ENCODE data around the gene LILRB5. TPM values are rescaled to one million over a fixed set of nuclear protein-coding genes. Genes with fewer than 3 reads are reported as not detected.

The LILRB5 gene
- total RNA-seq, 2 experiments from 2014 or later, result not detected

DNA sequence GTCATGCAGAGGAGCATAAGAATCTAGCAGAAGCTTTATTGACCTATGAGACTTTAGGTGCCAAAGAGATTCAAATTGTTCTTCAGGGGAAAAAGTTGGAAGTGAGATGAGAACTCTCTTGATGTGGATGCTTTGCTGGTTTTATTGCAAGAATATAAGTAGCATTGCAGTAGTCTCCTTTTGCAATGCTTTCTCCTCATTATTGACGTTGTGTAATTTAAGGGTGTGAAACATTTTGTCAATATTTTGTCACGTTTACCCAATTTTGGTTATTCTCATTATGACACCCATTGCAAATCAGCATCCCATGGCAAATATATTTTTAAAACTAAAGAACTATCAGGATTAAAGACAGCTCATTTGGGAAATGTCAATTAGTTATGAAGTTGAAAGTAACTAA lies 11.9 kb upstream of the LILRB5 start:
- H3K27me3 Mint-ChIP-seq, result peaks cover 15% of the 10 kb centered on the region
- H3K9me3 Mint-ChIP-seq, result no peaks in the 10 kb centered on the region
- ChIA-PET POLR2A (no interaction called here), CTCF (interaction anchor here (1.4 to 1.5 kb wide), 2 partner anchors 9 to 245 kb away, joined by 3 read pairs; no protein-coding TSS in a partner anchor)
- no peaks in the 10 kb centered on the region for H3K36me3 Mint-ChIP-seq (ENCODE audit: low read depth)
- DNase-seq (no peak), ATAC-seq (no peak)
- intact Hi-C loops (cut with micrococcal nuclease), result no loop called here
- TF ChIP-seq, protein P1, sequence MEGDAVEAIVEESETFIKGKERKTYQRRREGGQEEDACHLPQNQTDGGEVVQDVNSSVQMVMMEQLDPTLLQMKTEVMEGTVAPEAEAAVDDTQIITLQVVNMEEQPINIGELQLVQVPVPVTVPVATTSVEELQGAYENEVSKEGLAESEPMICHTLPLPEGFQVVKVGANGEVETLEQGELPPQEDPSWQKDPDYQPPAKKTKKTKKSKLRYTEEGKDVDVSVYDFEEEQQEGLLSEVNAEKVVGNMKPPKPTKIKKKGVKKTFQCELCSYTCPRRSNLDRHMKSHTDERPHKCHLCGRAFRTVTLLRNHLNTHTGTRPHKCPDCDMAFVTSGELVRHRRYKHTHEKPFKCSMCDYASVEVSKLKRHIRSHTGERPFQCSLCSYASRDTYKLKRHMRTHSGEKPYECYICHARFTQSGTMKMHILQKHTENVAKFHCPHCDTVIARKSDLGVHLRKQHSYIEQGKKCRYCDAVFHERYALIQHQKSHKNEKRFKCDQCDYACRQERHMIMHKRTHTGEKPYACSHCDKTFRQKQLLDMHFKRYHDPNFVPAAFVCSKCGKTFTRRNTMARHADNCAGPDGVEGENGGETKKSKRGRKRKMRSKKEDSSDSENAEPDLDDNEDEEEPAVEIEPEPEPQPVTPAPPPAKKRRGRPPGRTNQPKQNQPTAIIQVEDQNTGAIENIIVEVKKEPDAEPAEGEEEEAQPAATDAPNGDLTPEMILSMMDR (IDR thresholded peaks at IDR 0.05), result no peak
- H3K4me3 Mint-ChIP-seq, result no peak overlapping the region
- H3K4me1 Mint-ChIP-seq (ENCODE audit: low read depth), result no peaks in the 10 kb centered on the region
- H3K27ac Mint-ChIP-seq, result no peak overlapping the region

DNA sequence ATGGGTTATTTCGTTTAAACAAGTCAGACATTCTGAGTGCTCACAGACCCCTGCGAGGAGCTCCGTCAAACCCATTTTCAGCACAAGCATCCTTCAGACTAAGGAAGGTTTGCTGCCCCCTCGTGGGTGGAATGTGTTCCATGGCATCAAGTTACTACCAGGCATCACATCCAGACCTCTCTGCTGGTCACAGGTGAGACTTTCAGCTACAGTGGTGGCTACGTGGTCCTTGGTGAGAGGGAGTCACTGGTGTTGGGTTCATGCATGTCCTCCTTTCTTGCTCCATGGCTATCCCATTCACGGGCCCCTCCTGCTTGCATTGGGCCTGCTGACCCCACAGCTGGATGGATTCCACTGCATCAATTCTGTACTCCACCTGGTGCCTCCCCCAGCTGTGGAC lies 9.1 kb upstream of the LILRB5 start:
- peaks cover 11% of the 10 kb centered on the region for H3K27me3 Mint-ChIP-seq
- no peaks in the 10 kb centered on the region for H3K9me3 Mint-ChIP-seq
- ChIA-PET CTCF (interaction anchor here (0.6 to 1.8 kb wide), 37 partner anchors 9 to 473 kb away, joined by 3 to 12 read pairs (median 4); partner anchors contain the start of genes LILRB5, MBOAT7, PRPF31 and TFPT), POLR2A (interaction anchor here (0.8 to 1.7 kb wide), 2 partner anchors 57 to 183 kb away, joined by 3 to 4 read pairs; partner anchors contain the start of gene LENG8)
- H3K4me1 Mint-ChIP-seq (ENCODE audit: low read depth), result no peaks in the 10 kb centered on the region
- no peaks in the 10 kb centered on the region for H3K36me3 Mint-ChIP-seq (ENCODE audit: low read depth)
- TF ChIP-seq, protein P1 (IDR thresholded peaks at IDR 0.05), result peak; percentile 80
- H3K4me3 Mint-ChIP-seq, result no peak overlapping the region
- ATAC-seq (peak; percentile 76), DNase-seq (peak; percentile 91)
- H3K27ac Mint-ChIP-seq, result no peak overlapping the region
- intact Hi-C loops (cut with micrococcal nuclease), result no loop called here

DNA sequence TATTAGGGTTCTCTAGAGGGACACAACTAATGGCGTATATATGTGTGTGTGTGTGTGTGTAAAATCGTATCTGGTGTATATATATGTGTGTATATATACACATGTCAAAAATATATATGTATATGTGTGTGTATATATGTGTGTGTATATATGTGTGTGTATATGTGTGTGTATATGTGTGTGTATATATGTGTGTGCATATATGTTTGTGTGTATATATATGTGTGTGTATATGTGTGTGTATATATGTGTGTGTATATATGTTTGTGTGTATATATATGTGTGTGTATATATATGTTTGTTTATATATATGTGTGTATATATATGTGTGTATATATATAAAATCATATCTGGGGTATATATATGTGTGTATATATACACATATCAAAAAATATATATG lies 5.4 kb upstream of the LILRB5 start:
- TF ChIP-seq, protein P1 (IDR thresholded peaks at IDR 0.05), result no peak
- Mint-ChIP-seq H3K4me1 (ENCODE audit: low read depth) (no peaks in the 10 kb centered on the region), H3K27me3 (peaks cover 3% of the 10 kb centered on the region), H3K9me3 (no peaks in the 10 kb centered on the region), H3K36me3 (ENCODE audit: low read depth) (no peaks in the 10 kb centered on the region), H3K4me3 (no peak overlapping the region), H3K27ac (no peak overlapping the region)
- no peak for ATAC-seq
- intact Hi-C loops (cut with micrococcal nuclease), result no loop called here
- ChIA-PET POLR2A (no interaction called here), CTCF (no interaction called here)
- no peak for DNase-seq

DNA sequence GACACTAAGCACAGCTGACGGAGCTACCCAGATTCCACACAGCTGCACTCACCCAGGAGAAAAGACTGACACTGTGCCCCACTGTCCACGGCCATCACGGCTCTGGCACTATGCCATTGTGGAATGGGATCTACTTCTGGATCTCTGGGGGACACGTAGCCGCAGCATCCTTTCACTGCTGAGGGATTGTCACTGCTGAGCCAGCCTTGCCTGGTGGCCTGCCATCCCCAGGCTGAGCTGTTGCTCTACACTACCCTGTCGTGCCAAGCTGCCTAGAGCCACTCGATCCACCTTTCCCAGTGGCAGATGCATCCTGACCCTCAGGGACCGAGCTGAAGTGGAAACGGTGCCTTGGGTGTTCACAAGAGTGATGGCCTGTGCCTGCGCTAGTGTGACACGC lies 5.0 kb upstream of the LILRB5 start:
- H3K4me3 Mint-ChIP-seq, result no peak overlapping the region
- no peaks in the 10 kb centered on the region for H3K9me3 Mint-ChIP-seq
- intact Hi-C loops (cut with micrococcal nuclease), result no loop called here
- no peaks in the 10 kb centered on the region for H3K36me3 Mint-ChIP-seq (ENCODE audit: low read depth)
- DNase-seq (no peak), ATAC-seq (no peak)
- ChIA-PET POLR2A (no interaction called here), CTCF (interaction anchor here (1.5 kb wide), 1 partner anchor 128 kb away, joined by 3 read pairs; no protein-coding TSS in a partner anchor)
- H3K27ac Mint-ChIP-seq, result no peak overlapping the region
- no peaks in the 10 kb centered on the region for H3K4me1 Mint-ChIP-seq (ENCODE audit: low read depth)
- TF ChIP-seq, protein P1 (IDR thresholded peaks at IDR 0.05), result no peak
- peaks cover 5% of the 10 kb centered on the region for H3K27me3 Mint-ChIP-seq

DNA sequence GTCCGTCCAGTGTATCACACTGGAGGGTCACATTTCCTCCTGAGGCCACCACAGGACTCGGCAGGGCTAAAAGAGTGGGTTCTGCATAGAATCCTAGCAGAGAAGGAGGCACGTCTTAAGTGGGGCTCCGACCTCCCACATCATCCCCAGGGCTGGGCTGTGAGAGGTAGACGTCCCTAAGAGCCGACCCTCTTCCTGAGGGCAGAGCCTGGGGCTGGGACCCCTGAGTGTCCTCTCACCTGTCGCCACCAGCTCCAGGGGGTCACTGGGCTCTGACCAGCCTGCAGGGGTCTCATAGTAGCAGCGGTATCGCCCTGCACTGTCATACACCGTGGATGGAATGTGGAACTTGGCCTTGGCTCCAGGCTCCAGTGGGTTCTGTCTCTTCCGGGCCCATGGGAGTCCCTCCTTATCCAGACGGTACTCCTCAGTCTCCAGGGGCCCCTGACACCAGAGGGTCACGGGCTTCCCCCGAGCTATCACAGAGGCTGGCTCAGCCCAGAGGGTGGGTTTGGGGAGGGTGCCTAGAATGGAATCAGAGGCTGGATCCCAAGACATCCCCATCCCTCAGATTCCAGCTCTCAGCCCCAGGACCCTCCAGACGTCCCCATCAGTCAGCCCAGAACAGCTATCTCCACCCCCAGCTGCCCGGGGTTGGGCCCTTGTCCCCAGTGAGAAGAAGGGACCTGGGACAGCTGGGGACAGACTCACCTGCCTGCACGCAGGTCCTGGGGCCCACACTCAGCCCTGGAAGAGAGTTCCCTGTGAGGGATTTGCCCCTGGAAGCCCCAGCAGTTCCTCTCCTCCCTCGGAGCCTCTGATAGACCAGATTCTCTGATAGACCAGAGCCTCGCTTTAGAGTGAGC lies 590 bp downstream of the LILRB5 start:
- Mint-ChIP-seq H3K27ac (no peak overlapping the region), H3K9me3 (no peaks in the 10 kb centered on the region), H3K27me3 (peaks cover 5% of the 10 kb centered on the region), H3K4me3 (no peak overlapping the region), H3K36me3 (ENCODE audit: low read depth) (no peaks in the 10 kb centered on the region), H3K4me1 (ENCODE audit: low read depth) (no peaks in the 10 kb centered on the region)
- no peak for ATAC-seq
- TF ChIP-seq, protein P1 (IDR thresholded peaks at IDR 0.05), result no peak
- ChIA-PET CTCF (interaction anchor here (2.4 kb wide), 1 partner anchor 10 kb away, joined by 11 read pairs; no protein-coding TSS in a partner anchor), POLR2A (no interaction called here)
- DNase-seq, result no peak
- intact Hi-C loops (cut with micrococcal nuclease), result no loop called here

Measured in activated CD8-positive, alpha-beta T cell treated with anti-CD3 and anti-CD28 coated beads for 36 hours (primary cell).